ENCODE data around the gene RNH1. TPM values are rescaled to one million over a fixed set of nuclear protein-coding genes. Genes with fewer than 3 reads are reported as not detected.

Gene RNH1
- total RNA-seq, 1 experiment from 2014 or later, result 59.0 TPM

- TF ChIP-seq HMGXB4 (CRISPR knock-in tag; IDR thresholded peaks at IDR 0.05) (peak; percentile 67; the same call in 1 of the 2 replicates), MAX (CRISPR knock-in tag; IDR thresholded peaks at IDR 0.05) (peak; percentile 74; the same call in 1 of the 2 replicates), IRF2 (CRISPR knock-in tag; IDR thresholded peaks at IDR 0.05; ENCODE audit: borderline replicate concordance, low read depth) (no peak), JUN (CRISPR knock-in tag; IDR thresholded peaks at IDR 0.05) (peak; percentile 20; the same call in 1 of the 2 replicates), CREM (CRISPR knock-in tag; IDR thresholded peaks at IDR 0.05) (peak; percentile 62; the same call in 1 of the 2 replicates), USF1 (CRISPR knock-in tag; IDR thresholded peaks at IDR 0.05) (peak; percentile 46; the same call in 1 of the 2 replicates), ZMAT4 (CRISPR knock-in tag; IDR thresholded peaks at IDR 0.05) (no peak), ELF4 (CRISPR knock-in tag; IDR thresholded peaks at IDR 0.05; ENCODE audit: low read depth) (0 out of 2 replicates have a peak, but pooled peaks have one; percentile 48), ETV6 (CRISPR knock-in tag; IDR thresholded peaks at IDR 0.05) (peak; percentile 73; the same call in 1 of the 2 replicates)
Measured at GRCh38 chr11:449889-450808, 56.9 kb downstream of the RNH1 start, which contains the start of gene PTDSS2 (continued).

GRCh38 chr11:447923-448731, 58.9 kb downstream of the RNH1 start:
- peak overlapping the region; percentile 82 for H3K4me3 Mint-ChIP-seq
- peaks cover 14% of the 10 kb centered on the region for H3K4me1 Mint-ChIP-seq
- H3K27ac Mint-ChIP-seq, result peak overlapping the region; percentile 94
- DNase-seq (ENCODE audit: low spot score), result peak; percentile 96
- ATAC-seq, result peak; percentile 62
- POLR2A ChIA-PET, result interaction anchor here (1.0 to 1.8 kb wide), 5 partner anchors 15 to 168 kb away, joined by 3 to 9 read pairs (median 5); partner anchors contain the start of gene RNH1
- peaks cover 3% of the 10 kb centered on the region; the same call in 1 of the 2 replicates for H3K27me3 Mint-ChIP-seq (ENCODE audit: low read depth)
- peaks cover 7% of the 10 kb centered on the region; the same call in 1 of the 2 replicates for H3K36me3 Mint-ChIP-seq
- H3K9me3 Mint-ChIP-seq, result no peaks in the 10 kb centered on the region
- CTCF ChIA-PET, result interaction anchor here (0.5 to 5.9 kb wide), 38 partner anchors 8 to 278 kb away, joined by 3 to 71 read pairs (median 4); partner anchors contain the start of genes B4GALNT4, BET1L, PHRF1 and PKP3
- TF ChIP-seq FOXJ3 (CRISPR knock-in tag; IDR thresholded peaks at IDR 0.05; ENCODE audit: borderline replicate concordance) (no peak), HMGXB4 (CRISPR knock-in tag; IDR thresholded peaks at IDR 0.05) (peak; percentile 70), NFE2L1 (CRISPR knock-in tag; IDR thresholded peaks at IDR 0.05) (no peak), USF1 (CRISPR knock-in tag; IDR thresholded peaks at IDR 0.05) (peak; percentile 89), ZNF317 (CRISPR knock-in tag; IDR thresholded peaks at IDR 0.05; ENCODE audit: borderline replicate concordance, low read depth) (no peak), IRF1 (CRISPR knock-in tag; IDR thresholded peaks at IDR 0.05) (no peak; the same call in 1 of the 2 replicates), FOXK1 (CRISPR knock-in tag; IDR thresholded peaks at IDR 0.05) (peak; percentile 30; the same call in 1 of the 2 replicates), ZNF138 (CRISPR knock-in tag; conservative IDR thresholded peaks at IDR 0.05) (no peak), RELA (CRISPR knock-in tag; IDR thresholded peaks at IDR 0.05; ENCODE audit: borderline replicate concordance) (no peak), TEAD1 (CRISPR knock-in tag; IDR thresholded peaks at IDR 0.05) (no peak), ZNF263 (CRISPR knock-in tag; IDR thresholded peaks at IDR 0.05; ENCODE audit: low read depth) (no peak)
- TF ChIP-seq, protein P1, sequence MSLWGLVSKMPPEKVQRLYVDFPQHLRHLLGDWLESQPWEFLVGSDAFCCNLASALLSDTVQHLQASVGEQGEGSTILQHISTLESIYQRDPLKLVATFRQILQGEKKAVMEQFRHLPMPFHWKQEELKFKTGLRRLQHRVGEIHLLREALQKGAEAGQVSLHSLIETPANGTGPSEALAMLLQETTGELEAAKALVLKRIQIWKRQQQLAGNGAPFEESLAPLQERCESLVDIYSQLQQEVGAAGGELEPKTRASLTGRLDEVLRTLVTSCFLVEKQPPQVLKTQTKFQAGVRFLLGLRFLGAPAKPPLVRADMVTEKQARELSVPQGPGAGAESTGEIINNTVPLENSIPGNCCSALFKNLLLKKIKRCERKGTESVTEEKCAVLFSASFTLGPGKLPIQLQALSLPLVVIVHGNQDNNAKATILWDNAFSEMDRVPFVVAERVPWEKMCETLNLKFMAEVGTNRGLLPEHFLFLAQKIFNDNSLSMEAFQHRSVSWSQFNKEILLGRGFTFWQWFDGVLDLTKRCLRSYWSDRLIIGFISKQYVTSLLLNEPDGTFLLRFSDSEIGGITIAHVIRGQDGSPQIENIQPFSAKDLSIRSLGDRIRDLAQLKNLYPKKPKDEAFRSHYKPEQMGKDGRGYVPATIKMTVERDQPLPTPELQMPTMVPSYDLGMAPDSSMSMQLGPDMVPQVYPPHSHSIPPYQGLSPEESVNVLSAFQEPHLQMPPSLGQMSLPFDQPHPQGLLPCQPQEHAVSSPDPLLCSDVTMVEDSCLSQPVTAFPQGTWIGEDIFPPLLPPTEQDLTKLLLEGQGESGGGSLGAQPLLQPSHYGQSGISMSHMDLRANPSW (CRISPR knock-in tag; conservative IDR thresholded peaks at IDR 0.05; ENCODE audit: low read depth), result no peak
- TF ChIP-seq, protein P2, sequence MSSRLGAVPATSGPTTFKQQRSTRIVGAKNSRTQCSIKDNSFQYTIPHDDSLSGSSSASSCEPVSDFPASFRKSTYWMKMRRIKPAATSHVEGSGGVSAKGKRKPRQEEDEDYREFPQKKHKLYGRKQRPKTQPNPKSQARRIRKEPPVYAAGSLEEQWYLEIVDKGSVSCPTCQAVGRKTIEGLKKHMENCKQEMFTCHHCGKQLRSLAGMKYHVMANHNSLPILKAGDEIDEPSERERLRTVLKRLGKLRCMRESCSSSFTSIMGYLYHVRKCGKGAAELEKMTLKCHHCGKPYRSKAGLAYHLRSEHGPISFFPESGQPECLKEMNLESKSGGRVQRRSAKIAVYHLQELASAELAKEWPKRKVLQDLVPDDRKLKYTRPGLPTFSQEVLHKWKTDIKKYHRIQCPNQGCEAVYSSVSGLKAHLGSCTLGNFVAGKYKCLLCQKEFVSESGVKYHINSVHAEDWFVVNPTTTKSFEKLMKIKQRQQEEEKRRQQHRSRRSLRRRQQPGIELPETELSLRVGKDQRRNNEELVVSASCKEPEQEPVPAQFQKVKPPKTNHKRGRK (CRISPR knock-in tag; IDR thresholded peaks at IDR 0.05; ENCODE audit: borderline replicate concordance), result no peak
